Ovary (tissue), 9 donors: ENCODE measurements around the gene CDC42BPA. TPM values are rescaled to one million over a fixed set of nuclear protein-coding genes. Genes with fewer than 3 reads are reported as not detected.

ENCODE experiments used
- DNase-seq, 5 donors: peaks; one replicate each; pipeline ENCODE4 v3.0.0-alpha.2; 2019 to 2020
- H3K27ac ChIP-seq, 2 donors: fragments of 200-600 bp; one replicate each; pipeline versions ENCODE4 v1.5.1 to v1.8.0; 2019 to 2022
- H3K27me3 ChIP-seq: fragments of 200-600 bp; one replicate; pipeline ENCODE4 v1.8.0; 2022
- H3K36me3 ChIP-seq: fragments of 200-600 bp; sonication (generic); one replicate; pipeline ENCODE4 v1.5.1; 2019
- H3K4me1 ChIP-seq: one replicate; pipeline ENCODE4 v1.8.1; 2013; ENCODE audit warnings: mild to moderate bottlenecking, moderate library complexity; ENCODE audit not compliant: insufficient read depth
- H3K4me3 ChIP-seq: fragments of 200-600 bp; sonication (generic); one replicate; pipeline ENCODE4 v1.5.1; 2017
- H3K9me3 ChIP-seq, 2 donors: fragments of 200-600 bp in 1 of 2; sonication (generic) in 1 of 2; one replicate each; pipeline versions ENCODE4 v1.5.1 to v1.8.1; 2013 to 2019; ENCODE audit warnings: mild to moderate bottlenecking in 1 of 2, moderate library complexity in 1 of 2
- CTCF ChIP-seq, 3 donors: fragments of 450-650 bp in 2 of 3; fragments of 200-600 bp in 1 of 3; IDR thresholded peaks; one replicate each; pipeline versions ENCODE4 v1.5.1 to v1.8.0; 2016 to 2022; ENCODE audit warnings: antibody characterized with exemption in 3 of 3, mild to moderate bottlenecking in 1 of 3
- EP300 ChIP-seq: sonication (generic); formaldehyde crosslinking; IDR thresholded peaks from one replicate; pipeline ENCODE4 v1.6.1; 2017; ENCODE audit warnings: antibody characterized with exemption
- POLR2A ChIP-seq: fragments of 450-650 bp; IDR thresholded peaks from one replicate; pipeline ENCODE4 v1.6.1; 2017; ENCODE audit warnings: antibody characterized with exemption, mild to moderate bottlenecking, moderate library complexity
- WGBS, 3 donors: extraction: QIAGEN DNeasy Blood & Tissue Kit in 1 of 3; methylation state at CpG; one replicate each; pipeline versions ENCODE4 v1.1.5 to v1.1.7; 2013 to 2017; 5-methylcytosine and 5-hydroxymethylcytosine counted together
- intact Hi-C, 4 donors: fragments of 100-400 bp; cut with DNase I; formaldehyde crosslinking; loops; one replicate each; pipeline versions ENCODE4 v1.11.0 to v1.15.1; 2022 to 2023
- polyA plus RNA-seq, 2 donors: library from polyadenylated mRNA; stranded (reverse); fragments of 200-250 nt in 1 of 2; fragments of 350-450 nt in 1 of 2; fragmentation: Illumina TruSeq in 1 of 2; extraction: RNeasy Lipid Tissue Mini Kit (QIAGEN cat#74804) in 1 of 2; gene quantifications; one replicate each; pipeline ENCODE4 v1.2.3, GENCODE V29; 2013 to 2014
- total RNA-seq, 7 donors: library from RNA; depleted of rRNA in 2 of 7; stranded (reverse); fragments of >200 nt in 2 of 7; fragmentation: NEBNext Ultra II Directional in 3 of 7; extraction: Animal tissue kit (Norgen Biotek cat#: 25700) in 3 of 7; gene quantifications; one replicate each; pipeline versions ENCODE4 v1.1.0 to v1.2.4, GENCODE V29; 2016 to 2023
- donor health status: DM: no; HTN: no; CAD: no; lungs with moderate emphysema.
- donor health status: DM: no; HTN: no; CAD: no.
- donor health status: Bipolar disorder and iron deficiency.
- donor health status: DM: yes; HTN: yes; CAD: no.
- donor health status: DM: no; HTN: no; CAD: no.
- donor health status: DM: yes; HTN: yes; CAD: no.

The CDC42BPA gene
- total and polyA plus RNA-seq, 9 donors = 11.1 to 56.2 (median 40.2) TPM

DNA sequence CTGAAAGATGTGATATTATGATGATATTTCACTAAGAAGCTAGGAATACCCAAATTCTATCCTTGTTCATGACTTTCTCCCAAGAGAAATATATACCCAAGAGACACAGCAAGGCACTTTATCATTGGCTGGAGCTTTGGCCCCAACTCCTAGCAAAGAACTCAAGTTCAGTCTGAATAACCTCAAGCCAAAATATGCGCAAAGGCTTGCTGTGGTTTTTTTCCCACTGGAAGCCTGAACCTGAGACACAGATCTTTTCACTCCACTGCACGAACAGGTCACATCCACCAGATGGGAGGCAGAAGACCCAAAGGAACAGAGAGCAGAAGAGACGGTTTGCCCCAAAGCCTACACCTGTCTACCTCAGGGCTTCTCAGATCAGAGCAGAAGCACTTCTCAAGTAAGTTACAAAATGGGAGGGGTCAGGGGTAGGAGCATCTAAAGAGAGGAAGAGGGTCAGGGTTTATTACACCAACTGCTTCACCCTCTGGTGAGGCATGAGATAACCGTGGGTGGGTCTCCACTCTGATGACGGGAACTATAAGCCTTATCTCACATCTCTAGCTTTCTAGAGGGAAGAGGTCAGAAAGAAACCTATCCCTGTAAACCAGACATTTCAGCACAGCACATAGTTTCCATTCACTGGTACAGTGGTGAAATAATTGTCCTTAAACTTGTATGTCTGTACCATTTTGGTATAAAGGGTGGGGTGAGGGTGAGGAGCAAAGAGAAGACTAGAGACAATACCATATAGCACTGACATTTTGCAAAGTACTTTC lies 17.1 kb upstream of the CDC42BPA start:
- TF ChIP-seq CTCF (IDR thresholded peaks at IDR 0.05) (no peak), POLR2A (no peak), EP300 (no peak)

DNA sequence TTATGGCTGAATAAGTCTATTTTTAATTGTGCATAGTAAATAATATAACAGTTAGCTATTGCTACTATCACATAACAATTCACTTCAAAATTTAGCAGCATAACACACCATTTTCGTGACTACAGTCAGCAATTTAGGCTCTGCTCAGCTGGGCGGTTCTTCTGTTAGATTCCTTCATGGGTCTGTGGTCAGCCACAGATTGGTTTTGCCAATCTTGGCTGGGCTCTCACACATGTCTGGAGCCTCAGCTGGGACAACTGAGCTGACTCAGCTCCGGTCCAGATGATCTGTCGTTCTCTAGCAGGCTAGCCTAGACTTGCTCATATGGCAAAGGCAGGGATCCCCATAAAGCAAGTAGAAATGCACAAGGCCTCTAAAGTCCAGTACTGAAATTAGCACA lies 15.1 kb upstream of the CDC42BPA start:
- WGBS, 3 donors = 93 to 96% (median 95%) methylated on average over 4 of the region's 4 CpGs
- H3K4me1 ChIP-seq = no peaks in the 10 kb centered on the region
- intact Hi-C loops = no loop called here
- H3K27me3 ChIP-seq = no peaks in the 10 kb centered on the region
- no peaks in the 10 kb centered on the region for H3K36me3 ChIP-seq
- TF ChIP-seq EP300 (no peak), POLR2A (no peak), CTCF (IDR thresholded peaks at IDR 0.05) (no peak)
- no peak overlapping the region for H3K4me3 ChIP-seq
- H3K9me3 ChIP-seq = no peaks in the 10 kb centered on the region
- DNase-seq = no peak
- H3K27ac ChIP-seq = no peak overlapping the region

More for the DNA sequence above, 17.1 kb upstream of the CDC42BPA start:
- H3K27me3 ChIP-seq = no peaks in the 10 kb centered on the region
- DNase-seq = no peak
- WGBS, 3 donors = 75 to 78% (median 77%) methylated on average over 5 of the region's 5 CpGs
- no peak overlapping the region for H3K4me3 ChIP-seq
- no peak overlapping the region for H3K27ac ChIP-seq
- H3K9me3 ChIP-seq = no peaks in the 10 kb centered on the region
- no peaks in the 10 kb centered on the region for H3K36me3 ChIP-seq
- intact Hi-C loops = no loop called here
- no peaks in the 10 kb centered on the region for H3K4me1 ChIP-seq

DNA sequence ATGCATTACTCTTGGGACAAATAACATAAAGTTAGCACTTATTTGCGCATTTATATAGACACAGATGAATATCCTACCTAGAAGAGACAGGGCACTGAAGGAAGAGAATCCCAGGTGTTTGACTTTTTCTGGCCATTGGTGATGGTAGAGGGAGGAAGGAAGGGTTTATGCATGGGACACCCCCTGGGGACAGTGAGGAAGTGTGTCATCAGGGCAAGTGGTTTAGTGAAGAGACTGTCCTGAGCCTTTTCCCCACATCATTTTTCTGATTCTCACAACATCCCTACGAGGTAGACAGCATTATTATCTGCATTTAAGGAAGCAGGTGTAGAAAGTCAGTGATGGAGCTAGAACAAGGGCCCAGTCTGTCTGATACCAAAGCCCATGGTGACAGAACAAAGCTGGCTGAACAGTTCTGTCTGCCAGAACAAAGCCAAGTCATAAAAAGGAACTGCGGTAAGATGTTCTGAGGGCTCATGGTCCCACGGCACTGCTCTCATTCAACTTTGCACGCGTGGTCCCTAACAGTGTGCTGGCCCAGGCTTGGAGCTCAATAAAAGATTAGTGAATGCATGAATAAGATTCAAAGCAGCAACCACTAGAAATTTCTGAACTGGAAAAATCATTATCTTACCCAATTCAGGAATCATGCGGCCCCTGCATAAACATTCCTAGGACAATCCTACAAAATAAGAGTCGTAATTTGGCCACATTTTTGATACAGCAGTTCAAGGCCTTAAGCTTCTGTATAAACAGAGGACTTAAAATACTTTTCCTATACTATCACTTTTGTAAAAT lies 12.2 kb upstream of the CDC42BPA start:
- intact Hi-C loops = loop anchor here in 1 of 4 donors (2.0 kb wide), 1 partner anchor 48 kb away; no protein-coding TSS in a partner anchor
- H3K9me3 ChIP-seq = no peaks in the 10 kb centered on the region
- WGBS, 3 donors = 48 to 66% (median 56%) methylated on average over 8 of the region's 8 CpGs
- H3K4me1 ChIP-seq = no peaks in the 10 kb centered on the region
- TF ChIP-seq EP300 (no peak), POLR2A (no peak), CTCF (IDR thresholded peaks at IDR 0.05) (no peak)
- H3K36me3 ChIP-seq = no peaks in the 10 kb centered on the region
- no peak for DNase-seq
- no peaks in the 10 kb centered on the region for H3K27me3 ChIP-seq
- H3K27ac ChIP-seq = no peak overlapping the region
- H3K4me3 ChIP-seq = no peak overlapping the region

DNA sequence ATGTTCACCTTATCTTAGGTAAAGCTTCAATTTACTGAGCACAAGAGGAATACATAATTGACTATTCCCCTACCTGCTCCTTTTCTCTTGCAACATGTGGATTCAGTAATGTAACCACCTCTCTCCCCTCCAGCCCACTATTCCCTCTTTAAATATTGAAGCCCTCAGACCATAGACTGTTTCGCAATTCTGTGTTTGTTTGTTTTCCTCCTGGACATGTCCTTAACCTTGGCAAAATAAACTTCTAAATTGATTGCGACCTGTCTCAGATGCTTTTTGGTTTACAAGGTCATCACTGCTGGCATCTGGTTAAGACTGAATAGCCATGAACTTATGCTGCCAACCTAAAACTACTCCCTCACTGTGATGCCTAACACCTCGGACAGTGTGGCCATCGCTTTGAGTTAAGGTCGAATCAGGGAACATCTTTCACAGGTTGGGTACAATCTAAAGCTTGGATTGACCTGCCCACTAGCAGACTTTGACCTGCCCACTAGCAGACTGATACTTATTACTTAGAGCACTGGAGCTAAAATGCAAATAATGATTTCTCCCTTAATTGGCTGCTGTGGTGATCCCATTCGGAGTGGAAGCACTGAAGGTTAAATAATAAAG lies 10.2 kb upstream of the CDC42BPA start:
- Histone ChIP-seq H3K9me3 (no peaks in the 10 kb centered on the region), H3K36me3 (no peaks in the 10 kb centered on the region), H3K27me3 (no peaks in the 10 kb centered on the region), H3K4me1 (no peaks in the 10 kb centered on the region), H3K27ac (no peak overlapping the region), H3K4me3 (no peak overlapping the region)
- WGBS, 3 donors = 69 to 78% (median 75%) methylated on average over 6 of the region's 6 CpGs
- intact Hi-C loops = no loop called here
- no peak for TF ChIP-seq CTCF (IDR thresholded peaks at IDR 0.05)
- TF ChIP-seq EP300 = no peak
- no peak for TF ChIP-seq POLR2A
- DNase-seq = no peak
